Cardiac muscle cell (in vitro differentiated cells and primary cell): ENCODE data around the gene NCKIPSD. TPM values are rescaled to one million over a fixed set of nuclear protein-coding genes. Genes with fewer than 3 reads are reported as not detected.

ENCODE experiments used
- DNase-seq, 2 donors: peaks; one replicate each; pipeline versions ENCODE4 v3.0.0 to v3.0.0-alpha.2; 2010 to 2017; ENCODE audit warnings: low read depth in 1 of 2, low spot score in 1 of 2
- H3K27ac ChIP-seq: fragments of 200-600 bp; sonication (generic); 2 replicates; pipeline ENCODE4 v1.5.1; 2016
- H3K27me3 ChIP-seq: fragments of 200-600 bp; sonication (generic); 2 replicates; pipeline ENCODE4 v1.6.0; 2016; ENCODE audit warnings: control low read depth
- H3K36me3 ChIP-seq: fragments of 200-600 bp; sonication (generic); 2 replicates; pipeline ENCODE4 v1.5.1; 2016; ENCODE audit warnings: control low read depth
- H3K4me1 ChIP-seq: fragments of 200-600 bp; sonication (generic); 2 replicates; pipeline ENCODE4 v1.8.1; 2017; ENCODE audit warnings: low read depth, mild to moderate bottlenecking, mixed run types
- H3K4me3 ChIP-seq: fragments of 200-600 bp; sonication (generic); 2 replicates; pipeline ENCODE4 v1.5.1; 2016; ENCODE audit warnings: mild to moderate bottlenecking
- H3K9me3 ChIP-seq: fragments of 200-600 bp; sonication (generic); 2 replicates; pipeline ENCODE4 v1.5.1; 2017; ENCODE audit warnings: low read depth, mild to moderate bottlenecking, control low read depth
- polyA plus RNA-seq: library from polyadenylated mRNA; unstranded; fragments of >200 nt; fragmentation: Nextera tagmentation; extraction: Ambion mirVana; gene quantifications from 2 replicates; pipeline ENCODE4 v1.2.1, GENCODE V29; 2016
- total RNA-seq: library from RNA; depleted of rRNA; stranded (reverse); fragments of >200 nt; gene quantifications from 2 replicates; pipeline ENCODE4 v1.2.3, GENCODE V29; 2016
- TF ChIP-seq, protein P1 (sequence below): IDR thresholded peaks from 2 replicates; pipeline ENCODE4 v1.5.1; 2012; ENCODE audit warnings: low read depth, mild to moderate bottlenecking, low read length

NCKIPSD gene
- total and polyA plus RNA-seq, 2 experiments from 2014 or later, result 51.7 to 68.7 TPM

DNA sequence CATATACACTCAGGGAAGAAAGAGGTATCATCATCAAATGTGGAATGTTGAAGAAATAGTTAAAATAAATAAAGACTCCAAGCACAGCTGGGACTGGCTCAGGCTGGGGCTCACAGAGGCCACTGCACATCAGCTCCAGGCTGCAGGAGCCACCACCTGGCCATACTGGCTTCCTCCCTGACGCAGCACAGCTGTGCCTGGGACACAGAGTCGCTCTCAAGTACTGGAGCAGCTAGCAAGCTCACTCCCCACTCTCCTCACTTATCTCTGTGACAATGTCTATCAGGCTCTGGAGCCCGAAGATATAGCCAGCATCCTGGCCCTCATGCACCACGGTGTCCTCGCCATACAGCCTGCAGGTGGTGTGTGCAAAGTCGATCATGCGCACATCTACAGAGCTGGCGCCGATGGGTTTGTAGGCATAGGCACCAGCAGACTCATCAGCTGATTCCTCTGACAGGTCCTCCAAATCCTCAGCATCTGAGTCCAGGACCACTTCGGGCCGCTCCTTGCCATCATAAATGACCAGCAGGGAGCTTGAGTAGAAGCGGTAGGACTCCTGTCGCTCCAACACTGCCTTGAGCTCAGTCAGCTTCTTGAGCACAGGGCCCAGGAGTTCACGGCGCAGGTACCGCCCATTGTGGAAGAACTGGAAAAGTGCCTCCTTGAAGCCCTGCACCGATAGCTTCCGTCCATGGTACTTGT, 2.5 kb upstream of the NCKIPSD start:
- DNase-seq, result no peak

DNA sequence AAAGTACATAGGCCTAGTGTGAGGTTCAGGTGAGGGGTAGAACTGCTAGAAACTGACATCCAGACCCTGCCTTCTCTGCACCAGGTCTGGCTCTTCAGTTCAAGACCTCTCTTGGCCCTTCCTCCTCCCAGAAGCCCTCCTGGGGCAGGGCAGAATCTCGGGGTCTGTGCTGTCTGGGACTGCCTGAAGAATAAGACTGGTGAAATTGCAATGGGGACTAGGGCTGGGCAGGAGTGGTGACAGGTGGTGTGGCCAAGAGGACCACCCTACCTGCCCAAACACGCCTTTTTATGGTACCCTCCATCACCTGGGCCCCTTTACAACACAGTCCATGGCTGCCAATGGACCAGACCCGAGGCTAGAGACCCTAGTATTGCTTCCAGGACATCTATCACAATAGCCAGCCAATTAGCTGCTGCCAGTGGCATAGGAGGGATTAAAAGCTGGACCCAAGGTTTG, 1.5 kb upstream of the NCKIPSD start:
- peaks cover 39% of the 10 kb centered on the region for H3K36me3 ChIP-seq
- no peaks in the 10 kb centered on the region for H3K9me3 ChIP-seq
- H3K4me1 ChIP-seq, result peaks cover 20% of the 10 kb centered on the region
- H3K27me3 ChIP-seq, result no peaks in the 10 kb centered on the region
- H3K27ac ChIP-seq, result peak overlapping the region; percentile 30
- DNase-seq, result no peak
- TF ChIP-seq, protein P1, sequence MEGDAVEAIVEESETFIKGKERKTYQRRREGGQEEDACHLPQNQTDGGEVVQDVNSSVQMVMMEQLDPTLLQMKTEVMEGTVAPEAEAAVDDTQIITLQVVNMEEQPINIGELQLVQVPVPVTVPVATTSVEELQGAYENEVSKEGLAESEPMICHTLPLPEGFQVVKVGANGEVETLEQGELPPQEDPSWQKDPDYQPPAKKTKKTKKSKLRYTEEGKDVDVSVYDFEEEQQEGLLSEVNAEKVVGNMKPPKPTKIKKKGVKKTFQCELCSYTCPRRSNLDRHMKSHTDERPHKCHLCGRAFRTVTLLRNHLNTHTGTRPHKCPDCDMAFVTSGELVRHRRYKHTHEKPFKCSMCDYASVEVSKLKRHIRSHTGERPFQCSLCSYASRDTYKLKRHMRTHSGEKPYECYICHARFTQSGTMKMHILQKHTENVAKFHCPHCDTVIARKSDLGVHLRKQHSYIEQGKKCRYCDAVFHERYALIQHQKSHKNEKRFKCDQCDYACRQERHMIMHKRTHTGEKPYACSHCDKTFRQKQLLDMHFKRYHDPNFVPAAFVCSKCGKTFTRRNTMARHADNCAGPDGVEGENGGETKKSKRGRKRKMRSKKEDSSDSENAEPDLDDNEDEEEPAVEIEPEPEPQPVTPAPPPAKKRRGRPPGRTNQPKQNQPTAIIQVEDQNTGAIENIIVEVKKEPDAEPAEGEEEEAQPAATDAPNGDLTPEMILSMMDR, result no peak
- H3K4me3 ChIP-seq, result no peak overlapping the region

More for the DNA sequence above, 2.5 kb upstream of the NCKIPSD start:
- H3K27me3 ChIP-seq, result no peaks in the 10 kb centered on the region
- H3K9me3 ChIP-seq, result no peaks in the 10 kb centered on the region
- no peak overlapping the region for H3K4me3 ChIP-seq
- TF ChIP-seq, protein P1, result no peak
- peaks cover 16% of the 10 kb centered on the region for H3K4me1 ChIP-seq
- H3K27ac ChIP-seq, result no peak overlapping the region
- H3K36me3 ChIP-seq, result peaks cover 47% of the 10 kb centered on the region

DNA sequence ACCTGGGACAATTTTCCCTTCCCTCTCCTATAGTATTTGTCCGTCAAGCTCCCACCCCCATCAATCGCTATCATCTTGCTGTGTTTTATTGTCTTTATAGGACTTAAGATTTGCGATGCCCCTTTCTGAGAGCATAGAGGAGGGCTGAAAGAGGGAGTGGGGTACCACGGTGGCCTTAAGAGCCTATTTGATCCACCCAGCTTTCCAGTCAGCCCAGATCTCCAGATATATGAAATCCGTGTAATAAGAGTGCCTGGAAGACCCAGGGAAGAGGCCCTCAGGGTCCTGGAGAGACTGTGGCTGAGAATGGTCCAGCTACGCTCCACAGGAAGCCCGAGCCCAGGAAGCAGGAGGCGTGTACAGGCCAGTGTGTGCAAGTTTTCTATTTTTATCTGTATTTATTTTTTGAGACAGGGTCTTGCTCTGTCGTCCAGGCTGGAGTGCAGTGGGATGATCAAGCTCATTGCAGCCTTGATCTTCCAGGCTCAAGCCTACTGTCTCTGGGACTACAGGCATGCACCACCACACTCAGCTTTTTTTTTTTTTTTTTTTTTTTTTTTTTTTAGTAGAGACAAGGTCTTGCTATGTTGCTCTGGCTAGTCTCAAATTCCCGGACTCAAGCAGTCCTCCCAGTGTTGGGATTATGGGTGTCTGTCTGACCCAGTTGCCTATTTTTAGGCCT, 964 bp upstream of the NCKIPSD start:
- no peak for DNase-seq
- TF ChIP-seq, protein P1, result no peak
- Histone ChIP-seq H3K9me3 (no peaks in the 10 kb centered on the region), H3K27ac (peak overlapping the region; percentile 32), H3K27me3 (no peaks in the 10 kb centered on the region), H3K36me3 (peaks cover 38% of the 10 kb centered on the region), H3K4me1 (peaks cover 20% of the 10 kb centered on the region), H3K4me3 (no peak overlapping the region)

DNA sequence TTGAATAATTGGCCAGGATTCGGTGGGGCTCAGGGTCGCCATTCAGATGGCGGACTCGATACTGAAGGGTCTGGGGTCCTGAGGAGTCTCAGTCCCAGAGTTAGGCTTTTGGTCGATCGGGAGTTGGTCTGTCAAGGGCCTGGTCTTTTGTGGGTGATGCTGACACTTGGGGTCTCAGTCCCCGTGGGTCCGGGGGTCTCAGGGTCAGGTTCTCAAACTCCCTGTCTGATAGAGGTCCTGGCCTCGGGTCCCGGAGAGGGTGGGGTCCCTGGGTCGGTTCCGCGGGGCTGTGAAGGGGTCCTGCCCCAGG, 467 bp downstream of the NCKIPSD start:
- DNase-seq, result no peak

DNA sequence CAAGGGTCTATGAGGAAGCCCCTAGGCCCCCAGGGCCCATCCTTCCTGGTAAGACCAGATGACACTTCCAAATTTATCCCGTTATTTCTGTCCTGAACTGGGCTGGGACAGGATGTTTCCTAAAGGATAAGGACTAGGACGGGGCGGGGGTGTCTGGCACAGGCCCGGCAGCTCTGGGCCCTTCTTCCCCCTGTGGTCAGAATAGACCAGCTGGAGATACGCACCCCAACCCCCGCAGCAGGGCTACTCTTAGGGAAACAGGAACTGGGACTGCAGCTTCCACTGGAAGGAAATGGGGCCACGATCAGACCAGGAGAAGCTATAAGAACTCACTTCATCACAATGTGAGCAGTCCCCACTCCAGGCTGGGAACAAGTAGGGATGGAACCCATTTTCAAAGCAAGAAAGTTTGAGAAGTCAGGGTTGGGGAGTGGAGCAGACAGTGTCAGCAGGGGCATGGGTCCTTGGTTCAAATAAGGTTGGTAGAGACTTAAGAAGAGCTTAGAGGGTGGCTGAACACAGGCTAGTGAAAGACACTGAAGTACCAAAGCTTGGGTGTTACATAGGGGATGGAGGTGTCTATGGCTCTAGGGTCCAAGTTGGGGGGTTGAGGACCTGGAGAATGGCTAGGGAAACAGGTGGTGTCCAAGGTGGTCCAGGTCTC, 1.1 kb downstream of the NCKIPSD start:
- H3K36me3 ChIP-seq, result peaks cover 35% of the 10 kb centered on the region
- no peaks in the 10 kb centered on the region for H3K9me3 ChIP-seq
- no peaks in the 10 kb centered on the region for H3K27me3 ChIP-seq
- H3K4me1 ChIP-seq, result peaks cover 20% of the 10 kb centered on the region
- peak in 1 of 2 donors; percentile 49 for DNase-seq
- no peak overlapping the region for H3K27ac ChIP-seq
- TF ChIP-seq, protein P1, result no peak
- H3K4me3 ChIP-seq, result peak overlapping the region; percentile 92

More for the DNA sequence above, 467 bp downstream of the NCKIPSD start:
- Histone ChIP-seq H3K27me3 (no peaks in the 10 kb centered on the region), H3K4me3 (peak overlapping the region; percentile 92), H3K36me3 (peaks cover 36% of the 10 kb centered on the region), H3K4me1 (peaks cover 20% of the 10 kb centered on the region), H3K27ac (peak overlapping the region; percentile 89), H3K9me3 (no peaks in the 10 kb centered on the region)
- TF ChIP-seq, protein P1, result peak; percentile 6
